Skeletal muscle tissue (tissue), 4 donors: ENCODE measurements around the gene DMBX1. TPM values are rescaled to one million over a fixed set of nuclear protein-coding genes. Genes with fewer than 3 reads are reported as not detected.

Source experiments
- H3K27ac ChIP-seq: one replicate; pipeline ENCODE4 v1.7.0; 2013; ENCODE audit warnings: mild to moderate bottlenecking, low read depth, low read length, inconsistent platforms
- H3K27me3 ChIP-seq, 3 donors: one replicate each; pipeline ENCODE4 v1.7.0; 2013; ENCODE audit warnings: low read length in 3 of 3; ENCODE audit not compliant: control insufficient read depth in 3 of 3, insufficient read depth in 3 of 3
- H3K36me3 ChIP-seq, 3 donors: one replicate each; pipeline ENCODE4 v1.7.0; 2013; ENCODE audit warnings: low read length in 3 of 3; ENCODE audit not compliant: control insufficient read depth in 3 of 3, insufficient read depth in 3 of 3
- H3K4me1 ChIP-seq, 3 donors: one replicate each; pipeline ENCODE4 v1.7.0; 2013; ENCODE audit warnings: low read length in 3 of 3, mild to moderate bottlenecking in 3 of 3; ENCODE audit not compliant: control insufficient read depth in 3 of 3, insufficient read depth in 3 of 3
- H3K4me3 ChIP-seq, 3 donors: one replicate each; pipeline ENCODE4 v1.7.0; 2013; ENCODE audit warnings: low read length in 3 of 3
- H3K9ac ChIP-seq, 3 donors: one replicate each; pipeline ENCODE4 v1.7.0; 2013; ENCODE audit warnings: low read length in 3 of 3, mild to moderate bottlenecking in 3 of 3, moderate library complexity in 2 of 3, low read depth in 1 of 3
- H3K9me3 ChIP-seq, 3 donors: one replicate each; pipeline ENCODE4 v1.7.0; 2013; ENCODE audit warnings: low read length in 3 of 3; ENCODE audit not compliant: control insufficient read depth in 3 of 3
- total RNA-seq: library from RNA; depleted of rRNA; stranded (reverse); fragments of >200 nt; gene quantifications from one replicate; pipeline ENCODE4 v1.2.3, GENCODE V29; 2014
- donor health status: Osteomylitis.

The DMBX1 gene
- total RNA-seq, 1 donor from 2014 or later = not detected

DNA sequence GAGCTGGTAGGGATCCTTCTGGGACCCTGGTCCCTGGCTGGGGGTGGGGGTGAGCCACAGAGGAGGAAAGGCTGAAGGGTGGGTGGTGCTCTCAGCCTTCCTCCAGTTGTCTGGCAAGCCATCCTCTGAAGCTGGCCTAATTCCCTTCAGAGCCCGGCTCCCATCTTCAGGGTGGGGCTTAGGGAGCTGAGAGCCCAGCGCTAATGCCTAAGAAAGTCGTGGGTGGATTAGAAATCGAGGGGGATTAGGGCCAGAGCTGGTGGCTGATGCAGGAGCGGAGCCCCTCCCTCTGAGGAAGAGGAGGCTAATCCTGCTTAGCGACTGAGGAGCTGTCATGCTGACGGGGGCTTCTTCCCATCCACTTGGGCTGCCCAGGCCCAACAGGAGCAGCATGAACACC lies 30.8 kb upstream of the DMBX1 start:
- no peaks in the 10 kb centered on the region for H3K9me3 ChIP-seq
- no peaks in the 10 kb centered on the region for H3K36me3 ChIP-seq
- no peak overlapping the region for H3K9ac ChIP-seq
- H3K27me3 ChIP-seq = peaks cover 4 to 28% (median 19%) of the 10 kb centered on the region in 3 donors
- no peak overlapping the region for H3K4me3 ChIP-seq
- no peaks in the 10 kb centered on the region for H3K4me1 ChIP-seq
- no peak overlapping the region for H3K27ac ChIP-seq

DNA sequence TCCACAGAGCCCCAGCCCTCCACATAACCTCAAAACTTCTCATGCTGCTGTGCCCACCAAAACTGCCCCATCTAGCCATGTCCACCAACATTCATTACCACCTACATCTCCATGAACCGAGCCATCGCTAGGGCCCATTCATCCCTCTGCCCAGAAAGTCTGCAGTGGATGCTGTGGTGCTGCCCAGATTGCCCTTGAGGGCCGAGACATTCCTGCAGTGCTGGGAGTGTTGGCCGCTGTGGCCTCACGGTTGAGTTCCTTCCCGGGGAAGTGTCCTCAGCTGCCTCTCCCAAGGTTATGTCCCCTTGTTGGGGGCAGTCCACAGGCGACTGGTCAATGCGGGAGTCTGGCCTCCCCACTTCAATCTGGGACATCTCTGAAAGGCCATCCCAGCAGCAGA lies 30.3 kb upstream of the DMBX1 start:
- peaks cover 4 to 26% (median 19%) of the 10 kb centered on the region in 3 donors for H3K27me3 ChIP-seq
- H3K27ac ChIP-seq = no peak overlapping the region
- H3K4me1 ChIP-seq = no peaks in the 10 kb centered on the region

GRCh38 chr1:46461017-46461808 lies 28.4 kb upstream of the DMBX1 start:
- Histone ChIP-seq H3K27me3 (peaks cover 4 to 26% (median 22%) of the 10 kb centered on the region in 3 donors), H3K36me3 (no peaks in the 10 kb centered on the region), H3K9ac (no peak overlapping the region)

More for the DNA sequence above, 30.3 kb upstream of the DMBX1 start:
- Histone ChIP-seq H3K9ac (no peak overlapping the region), H3K9me3 (no peaks in the 10 kb centered on the region), H3K4me3 (no peak overlapping the region), H3K36me3 (no peaks in the 10 kb centered on the region)

GRCh38 chr1:46461809-46462448 lies 27.7 kb upstream of the DMBX1 start:
- no peak overlapping the region for H3K4me3 ChIP-seq
- H3K27ac ChIP-seq = no peak overlapping the region
- no peaks in the 10 kb centered on the region for H3K36me3 ChIP-seq
- H3K9me3 ChIP-seq = no peaks in the 10 kb centered on the region
- peaks cover 2 to 4% (median 2%) of the 10 kb centered on the region in 3 donors for H3K4me1 ChIP-seq
- no peak overlapping the region for H3K9ac ChIP-seq
- H3K27me3 ChIP-seq = peaks cover 5 to 23% (median 22%) of the 10 kb centered on the region in 3 donors

More at GRCh38 chr1:46461017-46461808, 28.4 kb upstream of the DMBX1 start:
- Histone ChIP-seq H3K9me3 (no peaks in the 10 kb centered on the region), H3K4me1 (peaks cover 0 to 2% (median 0%) of the 10 kb centered on the region in 3 donors), H3K4me3 (no peak overlapping the region), H3K27ac (no peak overlapping the region)

DNA sequence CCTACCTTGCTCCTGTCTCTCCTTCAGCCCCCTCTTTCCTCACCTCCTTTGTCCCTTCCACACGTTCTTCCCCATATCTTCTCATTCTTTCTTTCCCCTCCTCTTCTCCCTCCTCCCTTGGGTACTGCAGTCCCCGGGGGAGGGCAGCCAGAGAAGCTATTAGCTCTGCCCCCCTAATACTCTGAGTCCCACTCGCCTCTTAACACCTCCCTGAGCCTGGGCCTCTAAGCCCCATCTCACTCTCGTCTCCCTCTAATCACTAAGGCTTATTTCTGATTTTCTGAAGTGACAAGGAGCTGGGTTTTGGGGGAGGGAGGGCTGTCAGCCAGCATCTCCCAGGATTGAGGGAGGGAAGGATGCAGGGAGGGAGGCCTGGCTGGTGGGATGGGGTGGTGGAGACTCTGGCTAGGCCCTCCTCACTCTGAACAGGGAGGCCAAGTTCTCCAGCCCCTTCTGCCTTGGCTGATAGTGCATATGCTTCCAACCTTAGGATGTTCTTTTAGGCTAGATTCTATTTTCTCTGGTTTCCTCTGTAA lies 25.6 kb upstream of the DMBX1 start:
- Histone ChIP-seq H3K4me1 (peaks cover 6 to 7% (median 6%) of the 10 kb centered on the region in 3 donors), H3K4me3 (no peak overlapping the region), H3K27ac (no peak overlapping the region), H3K36me3 (no peaks in the 10 kb centered on the region), H3K9ac (no peak overlapping the region), H3K27me3 (peaks cover 11 to 38% (median 35%) of the 10 kb centered on the region in 3 donors), H3K9me3 (no peaks in the 10 kb centered on the region)

DNA sequence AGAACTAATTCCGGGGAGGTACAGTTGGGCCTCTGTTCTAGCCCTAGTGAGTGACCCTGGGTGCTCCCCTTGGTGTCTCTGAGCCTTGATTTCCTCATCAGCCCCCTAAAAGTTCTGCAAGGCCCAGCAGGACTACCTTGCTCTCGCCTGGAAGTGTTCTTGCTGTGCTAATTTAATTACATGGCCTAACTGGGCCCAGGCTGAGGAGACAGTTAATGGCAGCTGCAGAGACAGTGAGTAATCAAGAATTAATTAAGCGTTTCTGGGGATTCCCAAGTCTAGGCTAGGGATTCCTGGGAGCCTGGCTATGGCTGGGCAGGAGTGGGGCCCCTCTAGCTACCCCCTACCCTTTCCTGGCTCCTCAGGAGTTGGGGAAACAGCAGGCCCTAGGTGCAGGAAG lies 24.7 kb upstream of the DMBX1 start:
- H3K9ac ChIP-seq = no peak overlapping the region
- peaks cover 14 to 42% (median 40%) of the 10 kb centered on the region in 3 donors for H3K27me3 ChIP-seq

GRCh38 chr1:46465981-46466476 lies 23.6 kb upstream of the DMBX1 start:
- Histone ChIP-seq H3K36me3 (no peaks in the 10 kb centered on the region), H3K9me3 (no peaks in the 10 kb centered on the region), H3K4me1 (peaks cover 6 to 7% (median 6%) of the 10 kb centered on the region in 3 donors), H3K4me3 (peak overlapping the region in 2 of 3 donors; percentile 41 to 70), H3K9ac (peak overlapping the region in 1 of 3 donors; percentile 80), H3K27me3 (peaks cover 20 to 41% (median 39%) of the 10 kb centered on the region in 3 donors), H3K27ac (no peak overlapping the region)

More for the DNA sequence above, 24.7 kb upstream of the DMBX1 start:
- Histone ChIP-seq H3K27ac (no peak overlapping the region), H3K4me3 (no peak overlapping the region), H3K9me3 (no peaks in the 10 kb centered on the region), H3K4me1 (peaks cover 6 to 7% (median 6%) of the 10 kb centered on the region in 3 donors), H3K36me3 (no peaks in the 10 kb centered on the region)

DNA sequence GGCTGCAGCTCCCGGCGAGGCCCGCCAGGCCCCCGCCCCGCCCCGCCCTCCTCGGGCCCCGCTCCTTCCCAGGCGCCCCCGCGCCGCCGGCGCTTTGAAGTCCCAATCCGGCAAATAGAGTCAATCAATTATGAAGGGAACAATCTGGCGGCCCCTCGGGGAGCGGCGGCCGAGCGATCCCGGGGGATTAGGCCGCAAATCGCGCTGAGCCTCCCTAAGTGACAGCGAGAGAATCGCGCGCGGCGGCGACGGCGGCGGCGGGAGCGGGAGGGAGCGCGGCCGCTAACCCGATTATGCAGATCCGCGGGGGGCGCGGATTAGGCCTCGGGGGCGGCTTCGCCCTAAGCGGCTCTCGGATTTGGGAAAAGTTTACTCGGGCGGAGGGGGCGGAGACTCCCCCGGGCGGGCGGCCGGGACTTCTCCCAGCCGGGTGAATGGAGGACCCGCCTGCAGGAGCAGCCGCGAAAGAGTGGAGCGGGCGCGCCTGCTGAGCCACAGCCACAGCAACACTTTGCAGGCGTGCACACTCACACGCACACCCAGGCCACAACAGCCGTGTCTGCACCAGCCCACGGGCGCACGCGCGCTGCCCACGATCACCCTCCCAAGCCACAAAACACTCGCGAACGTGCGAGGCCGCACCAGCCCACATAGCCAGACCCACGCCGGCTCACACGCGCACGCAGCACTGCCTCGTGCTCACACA lies 23.0 kb upstream of the DMBX1 start:
- Histone ChIP-seq H3K4me3 (peak overlapping the region; percentile 59 to 73 (median 70)), H3K36me3 (no peaks in the 10 kb centered on the region), H3K9me3 (no peaks in the 10 kb centered on the region), H3K4me1 (peaks cover 6 to 7% (median 6%) of the 10 kb centered on the region in 3 donors), H3K27me3 (peaks cover 20 to 40% (median 37%) of the 10 kb centered on the region in 3 donors), H3K27ac (no peak overlapping the region), H3K9ac (peak overlapping the region; percentile 12 to 80 (median 53))

GRCh38 chr1:46467183-46467504 lies 22.5 kb upstream of the DMBX1 start:
- Histone ChIP-seq H3K27ac (no peak overlapping the region), H3K36me3 (no peaks in the 10 kb centered on the region), H3K4me3 (peak overlapping the region; percentile 59 to 73 (median 70)), H3K27me3 (peaks cover 20 to 36% (median 33%) of the 10 kb centered on the region in 3 donors), H3K9ac (peak overlapping the region in 2 of 3 donors; percentile 12 to 80), H3K4me1 (peaks cover 6 to 7% (median 6%) of the 10 kb centered on the region in 3 donors), H3K9me3 (no peaks in the 10 kb centered on the region)
